Measurements from ENCODE around the gene KAT6B. TPM values are rescaled to one million over a fixed set of nuclear protein-coding genes. Genes with fewer than 3 reads are reported as not detected.

Gene KAT6B
- total RNA-seq, 2 experiments from 2014 or later = 22.2 to 23.4 TPM

- DNase-seq = no peak
- Mint-ChIP-seq H3K27ac (no peak overlapping the region), H3K36me3 (peaks cover 10% of the 10 kb centered on the region), H3K4me3 (no peak overlapping the region), H3K4me1 (peaks cover 38% of the 10 kb centered on the region), H3K27me3 (no peaks in the 10 kb centered on the region), H3K9me3 (no peaks in the 10 kb centered on the region)
Measured at GRCh38 chr10:74949843-74950765, 123.7 kb downstream of the KAT6B start.

- Mint-ChIP-seq H3K36me3 (peaks cover 10% of the 10 kb centered on the region), H3K27ac (no peak overlapping the region), H3K4me1 (peaks cover 36% of the 10 kb centered on the region)
Measured at GRCh38 chr10:74953214-74953613, 126.8 kb downstream of the KAT6B start.

GRCh38 chr10:74955796-74956195 is 129.4 kb downstream of the KAT6B start:
- peaks cover 19% of the 10 kb centered on the region for H3K4me1 Mint-ChIP-seq
- H3K27me3 Mint-ChIP-seq = no peaks in the 10 kb centered on the region
- H3K9me3 Mint-ChIP-seq = no peaks in the 10 kb centered on the region
- no peak for DNase-seq
- no peak overlapping the region for H3K27ac Mint-ChIP-seq
- H3K4me3 Mint-ChIP-seq = no peak overlapping the region
- peaks cover 10% of the 10 kb centered on the region for H3K36me3 Mint-ChIP-seq

More at GRCh38 chr10:74953214-74953613, 126.8 kb downstream of the KAT6B start:
- DNase-seq = no peak
- H3K9me3 Mint-ChIP-seq = no peaks in the 10 kb centered on the region
- H3K4me3 Mint-ChIP-seq = no peak overlapping the region
- no peaks in the 10 kb centered on the region for H3K27me3 Mint-ChIP-seq

DNA sequence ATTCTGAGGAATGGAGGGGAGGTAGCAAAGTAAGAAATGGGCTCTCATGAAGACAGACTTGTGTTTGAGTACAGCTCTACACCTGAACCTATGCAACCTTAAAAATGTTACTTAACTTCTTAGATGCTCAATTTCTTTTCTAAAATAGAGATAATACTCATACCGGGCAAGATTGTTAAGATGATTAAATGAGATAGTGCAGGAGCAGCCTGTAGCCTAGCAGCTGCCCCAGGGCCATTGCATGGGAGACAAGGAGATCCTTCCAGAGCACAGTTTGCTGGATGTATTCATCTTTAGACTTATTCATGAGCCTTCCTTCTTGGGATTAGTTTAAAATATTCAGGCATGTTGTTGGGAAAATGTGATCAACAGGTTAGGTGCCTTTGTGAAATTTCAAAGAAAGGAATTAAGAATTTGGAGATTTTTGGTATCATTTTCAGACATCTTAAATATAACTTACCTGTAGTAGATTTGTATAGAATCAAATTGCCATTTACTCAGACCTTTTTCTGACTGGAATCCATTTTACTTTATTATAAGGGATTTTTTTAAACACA is 130.2 kb downstream of the KAT6B start:
- H3K27ac Mint-ChIP-seq = no peak overlapping the region
- peaks cover 22% of the 10 kb centered on the region for H3K4me1 Mint-ChIP-seq
- peaks cover 8% of the 10 kb centered on the region for H3K36me3 Mint-ChIP-seq
- no peaks in the 10 kb centered on the region for H3K27me3 Mint-ChIP-seq
- no peak overlapping the region for H3K4me3 Mint-ChIP-seq
- DNase-seq = no peak
- H3K9me3 Mint-ChIP-seq = no peaks in the 10 kb centered on the region

DNA sequence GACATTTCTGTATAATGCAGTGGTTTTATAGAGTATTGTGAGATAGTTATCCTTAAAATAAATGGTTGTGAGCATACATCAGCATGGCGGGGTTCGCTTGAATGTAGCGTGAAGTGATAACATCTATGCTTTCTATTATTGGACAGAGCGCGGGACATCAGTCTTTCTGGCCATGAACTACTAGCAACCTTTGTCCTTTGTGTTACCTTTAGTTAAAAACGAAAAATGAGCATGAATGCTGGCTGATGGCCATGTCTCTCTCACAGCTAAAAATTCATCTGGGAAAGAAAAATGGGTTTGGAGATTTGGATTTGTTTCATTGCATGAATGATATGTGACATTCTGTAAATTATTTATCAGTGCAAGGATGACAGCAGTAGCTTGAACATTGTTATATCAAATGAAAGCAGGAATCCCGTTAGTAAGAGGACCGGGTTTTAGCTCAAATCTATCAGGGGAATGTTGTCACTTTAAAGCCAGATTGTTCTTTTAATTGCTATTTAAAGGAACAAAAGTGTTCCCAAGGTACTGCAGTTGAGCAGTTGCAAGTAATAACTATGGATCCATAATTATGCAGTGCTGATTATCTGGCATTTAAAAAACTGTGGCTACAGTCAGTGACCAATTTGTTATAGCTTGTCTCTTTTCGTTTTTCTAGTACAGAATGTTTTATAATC is 131.0 kb downstream of the KAT6B start:
- no peaks in the 10 kb centered on the region for H3K27me3 Mint-ChIP-seq
- H3K4me3 Mint-ChIP-seq = no peak overlapping the region
- peaks cover 3% of the 10 kb centered on the region for H3K36me3 Mint-ChIP-seq
- no peak overlapping the region for H3K27ac Mint-ChIP-seq
- DNase-seq = no peak
- H3K9me3 Mint-ChIP-seq = no peaks in the 10 kb centered on the region
- H3K4me1 Mint-ChIP-seq = peaks cover 23% of the 10 kb centered on the region

GRCh38 chr10:74958316-74958715 is 131.9 kb downstream of the KAT6B start:
- no peaks in the 10 kb centered on the region for H3K27me3 Mint-ChIP-seq
- peaks cover 1% of the 10 kb centered on the region for H3K9me3 Mint-ChIP-seq
- H3K27ac Mint-ChIP-seq = no peak overlapping the region
- H3K4me3 Mint-ChIP-seq = no peak overlapping the region
- peaks cover 20% of the 10 kb centered on the region for H3K4me1 Mint-ChIP-seq
- no peak for DNase-seq
- H3K36me3 Mint-ChIP-seq = peaks cover 3% of the 10 kb centered on the region

- no peak for DNase-seq
- Mint-ChIP-seq H3K27ac (no peak overlapping the region), H3K9me3 (peaks cover 1% of the 10 kb centered on the region), H3K4me1 (peaks cover 30% of the 10 kb centered on the region), H3K36me3 (peaks cover 14% of the 10 kb centered on the region), H3K27me3 (no peaks in the 10 kb centered on the region), H3K4me3 (no peak overlapping the region)
Measured at GRCh38 chr10:74960670-74961069, 134.3 kb downstream of the KAT6B start.

- H3K4me3 Mint-ChIP-seq = no peak overlapping the region
- peaks cover 1% of the 10 kb centered on the region for H3K9me3 Mint-ChIP-seq
- H3K27me3 Mint-ChIP-seq = no peaks in the 10 kb centered on the region
- peaks cover 21% of the 10 kb centered on the region for H3K36me3 Mint-ChIP-seq
- no peak overlapping the region for H3K27ac Mint-ChIP-seq
- H3K4me1 Mint-ChIP-seq = peaks cover 28% of the 10 kb centered on the region
- DNase-seq = no peak
Measured at GRCh38 chr10:74962517-74962916, 136.1 kb downstream of the KAT6B start.

DNA sequence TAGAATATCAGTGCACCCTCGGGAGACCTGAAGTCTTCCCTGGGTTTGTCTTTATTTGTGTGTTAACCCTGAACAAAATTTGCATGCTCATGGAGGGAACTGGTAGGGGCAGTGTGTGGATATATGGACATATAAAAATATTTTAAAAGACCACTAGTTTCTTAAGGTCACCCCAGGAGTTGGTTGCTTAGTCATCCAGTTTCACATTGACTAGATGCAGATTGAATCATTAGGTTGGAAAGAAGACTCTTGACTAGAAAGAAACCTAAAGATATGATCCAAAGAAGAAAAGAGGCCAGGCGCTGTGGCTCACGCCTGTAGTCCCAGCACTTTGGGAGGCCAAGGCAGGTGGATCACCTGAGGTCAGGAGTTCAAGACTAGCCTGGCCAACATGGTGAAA is 137.1 kb downstream of the KAT6B start:
- no peak for DNase-seq
- peaks cover 1% of the 10 kb centered on the region for H3K9me3 Mint-ChIP-seq
- H3K27ac Mint-ChIP-seq = peak overlapping the region; percentile 83
- H3K36me3 Mint-ChIP-seq = peaks cover 21% of the 10 kb centered on the region
- no peak overlapping the region for H3K4me3 Mint-ChIP-seq
- no peaks in the 10 kb centered on the region for H3K27me3 Mint-ChIP-seq
- H3K4me1 Mint-ChIP-seq = peaks cover 38% of the 10 kb centered on the region

DNA sequence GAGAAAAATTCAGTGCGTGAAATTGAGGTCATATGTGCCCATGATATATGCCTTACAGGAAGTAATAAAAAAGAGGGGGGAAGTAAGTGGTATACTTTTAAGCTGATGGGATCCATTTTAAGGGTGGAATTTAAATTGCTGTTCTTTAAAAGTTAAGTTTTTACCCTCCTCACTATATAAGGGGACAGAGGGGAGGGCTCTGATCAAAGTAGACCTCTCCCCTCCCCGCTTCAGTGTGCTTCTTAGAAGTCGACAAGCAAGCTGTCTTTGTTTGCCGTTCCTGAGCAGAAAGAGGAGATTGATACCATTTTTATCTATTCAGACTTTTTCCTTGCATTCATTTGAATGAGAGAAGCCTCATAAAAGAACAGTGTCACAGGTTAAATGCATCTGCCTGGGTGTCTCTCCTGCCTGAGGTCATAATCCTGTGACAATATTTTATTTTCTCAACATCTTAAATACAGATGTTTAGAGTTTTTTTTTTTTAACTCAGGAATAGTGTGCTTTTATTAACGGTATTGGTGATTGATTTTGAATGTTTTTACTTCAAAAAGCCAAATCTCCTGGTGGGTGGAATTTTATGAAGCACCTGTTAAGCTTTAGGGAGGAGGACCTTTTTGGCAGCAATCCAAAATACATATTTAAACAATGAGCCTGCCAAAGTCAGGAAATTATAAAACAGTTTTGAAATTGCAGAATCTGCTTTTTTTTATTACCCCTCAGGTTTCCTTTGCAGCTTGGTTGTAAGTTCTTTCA is 141.7 kb downstream of the KAT6B start:
- H3K4me1 Mint-ChIP-seq = peaks cover 62% of the 10 kb centered on the region
- peak overlapping the region; percentile 90 for H3K27ac Mint-ChIP-seq
- H3K36me3 Mint-ChIP-seq = peaks cover 18% of the 10 kb centered on the region
- DNase-seq = no peak
- H3K9me3 Mint-ChIP-seq = peaks cover 3% of the 10 kb centered on the region
- no peaks in the 10 kb centered on the region for H3K27me3 Mint-ChIP-seq
- H3K4me3 Mint-ChIP-seq = peak overlapping the region; percentile 49

- peaks cover 1% of the 10 kb centered on the region for H3K9me3 Mint-ChIP-seq
- no peaks in the 10 kb centered on the region for H3K27me3 Mint-ChIP-seq
- H3K36me3 Mint-ChIP-seq = peaks cover 17% of the 10 kb centered on the region
- no peak for DNase-seq
- H3K27ac Mint-ChIP-seq = peak overlapping the region; percentile 90
- H3K4me3 Mint-ChIP-seq = peak overlapping the region; percentile 49
- peaks cover 60% of the 10 kb centered on the region for H3K4me1 Mint-ChIP-seq
Measured at GRCh38 chr10:74968667-74969061, 142.3 kb downstream of the KAT6B start.

- Mint-ChIP-seq H3K36me3 (peaks cover 15% of the 10 kb centered on the region), H3K27ac (peak overlapping the region; percentile 90), H3K27me3 (no peaks in the 10 kb centered on the region), H3K9me3 (peaks cover 1% of the 10 kb centered on the region), H3K4me1 (peaks cover 57% of the 10 kb centered on the region), H3K4me3 (peak overlapping the region; percentile 45)
- no peak for DNase-seq
Measured at GRCh38 chr10:74969093-74969492, 142.7 kb downstream of the KAT6B start.

DNA sequence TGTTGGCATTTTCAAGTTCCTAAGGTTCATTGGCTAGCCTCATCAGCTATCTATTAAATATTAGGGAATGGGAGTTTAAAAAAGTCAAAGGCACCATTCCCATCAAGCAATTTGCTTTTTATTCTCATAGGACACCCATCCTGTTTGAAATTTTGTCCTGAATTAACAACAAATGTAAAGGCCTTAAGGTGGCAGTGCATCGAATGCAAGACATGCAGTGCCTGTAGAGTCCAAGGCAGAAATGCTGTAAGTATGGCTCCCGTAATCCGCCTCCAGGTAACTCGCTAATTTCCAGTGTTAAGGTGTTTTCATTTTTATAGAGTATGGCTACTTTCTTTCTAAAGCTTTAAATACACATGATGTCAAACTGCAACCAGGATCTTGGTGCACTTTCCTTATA is 143.1 kb downstream of the KAT6B start:
- no peak for DNase-seq
- Mint-ChIP-seq H3K27me3 (no peaks in the 10 kb centered on the region), H3K27ac (peak overlapping the region; percentile 90), H3K4me3 (no peak overlapping the region), H3K36me3 (peaks cover 15% of the 10 kb centered on the region), H3K9me3 (peaks cover 1% of the 10 kb centered on the region), H3K4me1 (peaks cover 56% of the 10 kb centered on the region)

DNA sequence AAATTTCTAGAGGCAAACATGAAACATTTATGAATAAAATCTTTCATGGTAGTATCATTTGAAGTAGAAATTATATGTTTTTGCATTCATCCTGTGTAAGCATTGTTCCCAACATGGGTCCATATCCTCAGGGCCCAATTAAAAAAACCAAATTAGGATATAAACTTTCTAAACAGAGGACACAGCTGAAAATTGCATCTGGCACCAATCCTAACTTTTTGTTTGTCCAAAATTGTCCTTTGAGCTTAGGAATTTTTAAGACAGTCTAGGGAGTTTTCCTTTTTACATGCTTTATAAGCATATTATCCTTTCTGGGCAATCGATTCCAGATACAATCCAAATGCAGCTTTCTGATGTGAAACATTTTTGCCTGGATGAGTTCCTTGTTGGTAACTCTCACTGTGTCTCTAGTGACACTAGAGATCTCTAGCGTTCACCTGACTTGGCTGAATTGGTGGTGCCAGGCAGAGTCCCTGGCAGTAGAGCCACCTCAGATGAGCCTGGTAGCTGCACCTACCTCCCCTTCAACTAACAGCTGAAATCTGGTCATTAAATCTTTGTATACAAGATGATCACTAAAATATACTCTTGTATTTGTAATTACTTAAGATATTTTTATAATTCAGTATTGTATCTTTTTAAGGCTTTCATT is 147.5 kb downstream of the KAT6B start:
- Mint-ChIP-seq H3K27ac (no peak overlapping the region), H3K4me3 (no peak overlapping the region), H3K27me3 (no peaks in the 10 kb centered on the region), H3K36me3 (peaks cover 27% of the 10 kb centered on the region), H3K4me1 (peaks cover 70% of the 10 kb centered on the region), H3K9me3 (peaks cover 1% of the 10 kb centered on the region)
- DNase-seq = no peak

Measured in activated naive CD8-positive, alpha-beta T cell treated with anti-CD3 and anti-CD28 coated beads for 36 hours (primary cell).